Activated CD4-positive, CD25-positive, alpha-beta regulatory T cell treated with anti-CD3 and anti-CD28 coated beads, Interleukin-2, amount 50 U/mL, for 16 hours (primary cell): ENCODE data around the gene MOB3A.
A peak's percentile ranks its signal among the peaks of the same experiment; 100 is the strongest.
"Not testable (repeated sequence)": the region's sequence is repeated elsewhere in the genome, so short reads cannot be mapped to it uniquely, and the experiment has no call there.

Experiments used
- DNase-seq: peaks from one replicate; pipeline ENCODE4 v3.0.0-alpha.2; 2020; ENCODE audit warnings: low read depth, low spot score

Gene MOB3A

GRCh38 chr19:2108251-2109016 lies 12.3 kb upstream of the MOB3A start:
- no peak for DNase-seq

GRCh38 chr19:2103045-2103707 lies 7.0 kb upstream of the MOB3A start:
- DNase-seq, result no peak

GRCh38 chr19:2101417-2102335 lies 5.5 kb upstream of the MOB3A start:
- DNase-seq, result no peak

GRCh38 chr19:2100719-2101061 lies 4.6 kb upstream of the MOB3A start:
- DNase-seq, result no peak

- DNase-seq, result no peak
These were observed 4.0 kb upstream of the MOB3A start for GRCh38 chr19:2099937-2100718.

- no peak for DNase-seq
These were observed 3.0 kb upstream of the MOB3A start for GRCh38 chr19:2099054-2099501.

- no peak for DNase-seq
These were observed 1.8 kb upstream of the MOB3A start for GRCh38 chr19:2097886-2098327.

GRCh38 chr19:2097203-2097885 lies 1.2 kb upstream of the MOB3A start:
- DNase-seq, result no peak

- DNase-seq, result peak; percentile 99
These were observed 515 bp upstream of the MOB3A start, which contains the start of gene IZUMO4 for GRCh38 chr19:2096480-2097202. TSS of gene IZUMO4 (plus strand) at chr19:2096915. CDS start at chr19:2096946, 31 bp downstream.

GRCh38 chr19:2091926-2092525 lies 4.1 kb downstream of the MOB3A start:
- not testable (repeated sequence) for DNase-seq

- no peak for DNase-seq
These were observed 6.4 kb downstream of the MOB3A start for GRCh38 chr19:2089727-2090053.

- DNase-seq, result no peak
These were observed 7.0 kb downstream of the MOB3A start for GRCh38 chr19:2089001-2089711.

GRCh38 chr19:2087621-2088100 lies 8.5 kb downstream of the MOB3A start:
- DNase-seq, result no peak

- not testable (repeated sequence) for DNase-seq
These were observed 9.2 kb downstream of the MOB3A start for GRCh38 chr19:2086695-2087620.

- peak; percentile 92 for DNase-seq
These were observed 11.0 kb downstream of the MOB3A start for GRCh38 chr19:2084993-2085720.

GRCh38 chr19:2083174-2083854 lies 12.8 kb downstream of the MOB3A start:
- peak; percentile 40 for DNase-seq
